RWPE2 (cell line): Measurements from ENCODE around the gene MPPED2.

Source experiments
- ATAC-seq: fragments of 200-7000 bp; cut with Tn5 transposase; 3 replicates; pipeline ENCODE4 v1.9.1; 2021; ENCODE audit warnings: low read depth
- DNase-seq: peaks from one replicate; pipeline ENCODE4 v3.0.0-alpha.2; 2020; ENCODE audit warnings: low spot score
- H3K27ac ChIP-seq: fragments of 450-650 bp; 2 replicates; pipeline ENCODE4 v1.5.1; 2017; ENCODE audit warnings: mild to moderate bottlenecking; ENCODE audit not compliant: poor library complexity, severe bottlenecking
- H3K27me3 ChIP-seq: fragments of 250-450 bp; sonication (Bioruptor Pico); 2 replicates; pipeline ENCODE4 v1.5.1; 2021; ENCODE audit warnings: mild to moderate bottlenecking, moderate library complexity; ENCODE audit not compliant: insufficient read depth, poor library complexity, severe bottlenecking
- H3K36me3 ChIP-seq: fragments of 250-450 bp; sonication (Bioruptor Pico); 2 replicates; pipeline ENCODE4 v1.5.1; 2020; ENCODE audit warnings: low read depth, mild to moderate bottlenecking, moderate library complexity
- H3K4me1 ChIP-seq: fragments of 250-450 bp; sonication (Bioruptor Pico); 2 replicates; pipeline ENCODE4 v1.5.1; 2021; ENCODE audit warnings: mild to moderate bottlenecking, moderate library complexity; ENCODE audit not compliant: insufficient read depth, poor library complexity, severe bottlenecking
- H3K4me3 ChIP-seq: fragments of 250-450 bp; sonication (Bioruptor Pico); 2 replicates; pipeline ENCODE4 v1.5.1; 2021; ENCODE audit warnings: mild to moderate bottlenecking, moderate library complexity; ENCODE audit not compliant: severe bottlenecking
- H3K9me3 ChIP-seq: fragments of 250-450 bp; sonication (Bioruptor Pico); 2 replicates; pipeline ENCODE4 v1.5.1; 2021; ENCODE audit warnings: mild to moderate bottlenecking, moderate library complexity; ENCODE audit not compliant: severe bottlenecking
- TF ChIP-seq, protein P1 (sequence below): fragments of 450-650 bp; IDR thresholded peaks from one replicate; pipeline ENCODE4 v1.5.1; 2017; ENCODE audit warnings: mild to moderate bottlenecking, moderate library complexity; ENCODE audit not compliant: poor library complexity, severe bottlenecking

The MPPED2 gene

DNA sequence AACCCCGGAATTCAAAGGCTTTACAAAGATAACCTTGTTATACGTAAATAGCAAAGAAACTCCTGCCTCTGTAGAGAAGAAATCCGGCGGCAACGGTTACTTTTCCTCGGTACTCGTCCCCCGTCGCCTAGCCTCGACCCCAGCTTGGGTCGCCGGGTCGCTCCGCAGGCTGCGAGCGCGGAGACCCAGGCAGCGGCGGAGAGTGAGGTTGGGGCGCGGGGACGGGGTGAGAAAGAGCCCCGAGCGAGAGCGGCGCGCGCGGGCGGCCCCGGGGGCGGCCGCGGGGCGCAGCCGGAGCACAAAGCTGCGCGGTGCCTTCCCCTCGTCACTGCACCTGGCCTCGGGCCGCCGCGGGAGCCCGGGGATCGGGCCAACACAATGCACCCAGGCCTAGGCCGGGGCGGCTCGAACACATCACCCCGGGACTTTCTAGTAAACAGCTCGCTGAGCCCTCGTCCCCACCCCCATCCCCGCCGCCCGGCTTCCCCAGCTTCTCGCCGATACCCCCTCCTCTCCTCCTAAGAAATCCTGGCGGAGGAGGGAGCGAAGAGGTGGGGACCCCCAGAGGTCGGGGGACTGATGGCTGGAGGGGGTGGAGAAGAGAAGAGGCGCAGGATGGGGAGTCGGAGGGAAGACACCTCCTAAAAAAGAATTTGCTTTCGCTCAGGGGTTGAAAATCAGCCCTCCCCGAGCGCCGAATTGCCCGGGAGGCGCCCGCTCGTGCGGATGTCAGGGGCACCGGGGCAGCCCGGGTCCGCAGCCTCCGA, 845 bp downstream of the MPPED2 start:
- 0 out of 3 replicates have a peak, but pooled peaks have one; percentile 21 for ATAC-seq
- Histone ChIP-seq H3K4me1 (no peaks in the 10 kb centered on the region), H3K4me3 (no peak overlapping the region), H3K36me3 (no peaks in the 10 kb centered on the region), H3K27ac (no peak overlapping the region), H3K9me3 (no peaks in the 10 kb centered on the region), H3K27me3 (peaks cover 81% of the 10 kb centered on the region)
- no peak for DNase-seq
- TF ChIP-seq, protein P1, sequence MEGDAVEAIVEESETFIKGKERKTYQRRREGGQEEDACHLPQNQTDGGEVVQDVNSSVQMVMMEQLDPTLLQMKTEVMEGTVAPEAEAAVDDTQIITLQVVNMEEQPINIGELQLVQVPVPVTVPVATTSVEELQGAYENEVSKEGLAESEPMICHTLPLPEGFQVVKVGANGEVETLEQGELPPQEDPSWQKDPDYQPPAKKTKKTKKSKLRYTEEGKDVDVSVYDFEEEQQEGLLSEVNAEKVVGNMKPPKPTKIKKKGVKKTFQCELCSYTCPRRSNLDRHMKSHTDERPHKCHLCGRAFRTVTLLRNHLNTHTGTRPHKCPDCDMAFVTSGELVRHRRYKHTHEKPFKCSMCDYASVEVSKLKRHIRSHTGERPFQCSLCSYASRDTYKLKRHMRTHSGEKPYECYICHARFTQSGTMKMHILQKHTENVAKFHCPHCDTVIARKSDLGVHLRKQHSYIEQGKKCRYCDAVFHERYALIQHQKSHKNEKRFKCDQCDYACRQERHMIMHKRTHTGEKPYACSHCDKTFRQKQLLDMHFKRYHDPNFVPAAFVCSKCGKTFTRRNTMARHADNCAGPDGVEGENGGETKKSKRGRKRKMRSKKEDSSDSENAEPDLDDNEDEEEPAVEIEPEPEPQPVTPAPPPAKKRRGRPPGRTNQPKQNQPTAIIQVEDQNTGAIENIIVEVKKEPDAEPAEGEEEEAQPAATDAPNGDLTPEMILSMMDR = no peak

DNA sequence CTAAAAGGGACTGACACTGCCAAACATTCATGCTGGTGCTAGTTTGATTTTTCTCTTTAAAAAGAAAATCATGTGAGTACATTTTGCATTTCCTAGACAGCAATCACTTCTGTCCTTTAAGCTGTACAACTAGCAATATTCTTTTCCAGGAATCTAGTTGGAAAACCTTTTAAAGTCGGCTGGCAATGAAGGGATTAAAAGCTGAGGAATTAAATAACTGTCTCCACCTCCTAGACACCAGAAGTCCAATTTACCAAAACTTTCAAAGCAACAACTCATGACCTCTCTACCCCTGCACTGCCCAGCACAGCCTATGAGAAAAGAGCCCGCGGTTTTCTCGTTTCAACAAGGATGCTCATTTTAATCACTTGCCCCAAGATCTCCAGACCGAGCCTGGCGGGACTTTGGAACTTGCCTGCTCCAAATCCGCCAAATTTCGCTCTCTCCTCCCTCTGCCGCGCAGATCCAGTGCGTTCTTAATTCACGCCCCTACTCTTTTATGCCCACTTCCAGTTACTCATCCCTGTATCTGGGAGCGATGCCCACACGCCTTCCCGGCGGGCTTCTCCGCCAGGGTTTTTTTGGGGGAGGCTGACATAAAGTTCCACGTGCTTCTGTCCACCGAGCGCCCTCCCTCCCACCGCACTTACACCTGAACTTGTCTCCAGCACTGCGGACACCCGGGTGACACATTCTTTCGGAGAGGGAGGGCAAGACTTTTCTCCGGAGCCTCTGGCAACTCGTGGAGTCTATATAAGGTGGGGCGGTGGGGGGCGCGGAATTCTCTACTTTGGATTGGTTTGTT, 2.5 kb downstream of the MPPED2 start:
- no peak for DNase-seq
- peak; percentile 21; the same call in 1 of the 3 replicates for ATAC-seq
- TF ChIP-seq, protein P1 = no peak
- no peaks in the 10 kb centered on the region for H3K9me3 ChIP-seq
- H3K36me3 ChIP-seq = no peaks in the 10 kb centered on the region
- no peak overlapping the region for H3K4me3 ChIP-seq
- no peak overlapping the region for H3K27ac ChIP-seq
- no peaks in the 10 kb centered on the region for H3K4me1 ChIP-seq
- H3K27me3 ChIP-seq = peaks cover 71% of the 10 kb centered on the region

- Histone ChIP-seq H3K27ac (no peak overlapping the region), H3K4me3 (no peak overlapping the region), H3K9me3 (no peaks in the 10 kb centered on the region), H3K27me3 (peaks cover 65% of the 10 kb centered on the region), H3K4me1 (no peaks in the 10 kb centered on the region), H3K36me3 (no peaks in the 10 kb centered on the region)
- ATAC-seq (no peak), DNase-seq (no peak)
- TF ChIP-seq, protein P1 = no peak
Measured at GRCh38 chr11:30582726-30583125, 3.4 kb downstream of the MPPED2 start.

DNA sequence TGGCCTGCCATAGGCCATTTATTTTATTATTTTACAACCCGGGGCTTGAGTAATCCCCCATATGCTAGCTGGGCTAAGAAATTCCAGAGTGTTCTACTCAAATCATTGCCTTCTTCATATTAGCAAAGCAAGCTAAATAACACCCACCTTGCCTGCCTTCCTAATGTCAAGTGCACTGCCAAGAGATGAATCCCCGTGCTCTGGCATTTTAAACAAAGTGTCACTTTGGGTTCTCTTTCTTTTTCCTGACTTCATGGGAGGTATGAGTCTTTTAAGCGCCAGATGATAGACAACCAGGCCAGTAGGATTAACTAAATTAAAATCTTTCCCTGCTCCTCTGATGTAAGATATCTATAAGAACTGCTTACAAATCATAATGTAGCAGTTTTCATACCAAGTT, 4.5 kb downstream of the MPPED2 start:
- TF ChIP-seq, protein P1 = no peak
- no peaks in the 10 kb centered on the region for H3K36me3 ChIP-seq
- no peak overlapping the region for H3K27ac ChIP-seq
- DNase-seq (no peak), ATAC-seq (no peak)
- no peak overlapping the region for H3K4me3 ChIP-seq
- H3K9me3 ChIP-seq = no peaks in the 10 kb centered on the region
- no peaks in the 10 kb centered on the region for H3K4me1 ChIP-seq
- H3K27me3 ChIP-seq = peaks cover 54% of the 10 kb centered on the region
